Measurements from ENCODE around the gene TBC1D4. TPM values are rescaled to one million over a fixed set of nuclear protein-coding genes. Genes with fewer than 3 reads are reported as not detected.

Gene TBC1D4
- total and polyA plus RNA-seq, 2 experiments from 2014 or later, result 18.7 to 38.2 TPM

DNA sequence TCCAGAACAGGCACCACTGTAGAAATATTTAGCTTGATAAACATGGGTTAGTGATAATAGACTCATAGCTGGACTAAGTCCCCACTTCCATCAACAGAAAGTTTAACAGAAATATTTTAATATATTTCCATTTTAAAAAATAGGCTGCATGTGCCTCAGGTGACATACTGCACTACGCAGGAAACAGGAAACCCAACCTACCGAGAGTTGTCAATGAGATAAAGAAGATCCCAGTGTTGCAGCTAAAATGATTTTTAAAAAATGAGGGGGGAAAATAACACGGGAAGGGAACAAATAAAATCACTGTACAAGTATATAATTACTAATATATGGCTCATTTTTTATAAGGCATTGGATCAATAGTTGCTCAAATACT is 154.8 kb downstream of the TBC1D4 start:
- TF ChIP-seq ZNF114 (CRISPR knock-in tag; IDR thresholded peaks at IDR 0.05) (no peak), REST (IDR thresholded peaks at IDR 0.05; ENCODE audit: unreplicated experiment) (no peak), CREB1 (CRISPR knock-in tag; IDR thresholded peaks at IDR 0.05; ENCODE audit: low read depth) (no peak), ZNF462 (CRISPR knock-in tag; IDR thresholded peaks at IDR 0.05) (no peak), POLR2AphosphoS5 (IDR thresholded peaks at IDR 0.05; ENCODE audit: low read depth) (no peak), CTCF (conservative IDR thresholded peaks at IDR 0.05; ENCODE audit: low read depth in 2 of 2) (no peak), JUNB (IDR thresholded peaks at IDR 0.05; ENCODE audit: unreplicated experiment) (no peak), NANOG (IDR thresholded peaks at IDR 0.05; ENCODE audit: borderline replicate concordance) (no peak)
- TF ChIP-seq, protein P1, sequence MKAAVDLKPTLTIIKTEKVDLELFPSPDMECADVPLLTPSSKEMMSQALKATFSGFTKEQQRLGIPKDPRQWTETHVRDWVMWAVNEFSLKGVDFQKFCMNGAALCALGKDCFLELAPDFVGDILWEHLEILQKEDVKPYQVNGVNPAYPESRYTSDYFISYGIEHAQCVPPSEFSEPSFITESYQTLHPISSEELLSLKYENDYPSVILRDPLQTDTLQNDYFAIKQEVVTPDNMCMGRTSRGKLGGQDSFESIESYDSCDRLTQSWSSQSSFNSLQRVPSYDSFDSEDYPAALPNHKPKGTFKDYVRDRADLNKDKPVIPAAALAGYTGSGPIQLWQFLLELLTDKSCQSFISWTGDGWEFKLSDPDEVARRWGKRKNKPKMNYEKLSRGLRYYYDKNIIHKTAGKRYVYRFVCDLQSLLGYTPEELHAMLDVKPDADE (IDR thresholded peaks at IDR 0.05), result no peak
- Mint-ChIP-seq H3K27me3 (ENCODE audit: insufficient read depth, low read depth, poor library complexity) (no peaks in the 10 kb centered on the region), H3K9me3 (no peaks in the 10 kb centered on the region), H3K36me3 (ENCODE audit: low read depth) (peaks cover 9% of the 10 kb centered on the region; the same call in 1 of the 3 replicates), H3K4me1 (peaks cover 29% of the 10 kb centered on the region), H3K4me3 (no peak overlapping the region), H3K27ac (no peak overlapping the region)
- peaks cover 22% of the 10 kb centered on the region for H3K4me1 ChIP-seq (ENCODE audit: insufficient read depth)
- no peak overlapping the region for H2AFZ ChIP-seq
- no peaks in the 10 kb centered on the region for H3F3A ChIP-seq (replicated peaks; ENCODE audit: low read depth)
- no peaks in the 10 kb centered on the region for H3K9me2 ChIP-seq (ENCODE audit: insufficient read depth)
- no peak overlapping the region for H3K27ac ChIP-seq (ENCODE audit: low read depth)
- H3K36me3 ChIP-seq (ENCODE audit: insufficient read depth), result no peaks in the 10 kb centered on the region
- no peak overlapping the region for H3K4me3 ChIP-seq
- no peak overlapping the region for H3K4me2 ChIP-seq
- DNase-seq (ENCODE audit: low spot score), result no peak
- no peaks in the 10 kb centered on the region for H4K20me1 ChIP-seq (replicated peaks; ENCODE audit: insufficient read depth)
- ATAC-seq, result no peak
- no peaks in the 10 kb centered on the region for H3K27me3 ChIP-seq (ENCODE audit: insufficient read depth)
- H3K79me2 ChIP-seq (replicated peaks; ENCODE audit: insufficient read depth), result no peaks in the 10 kb centered on the region
